OCI-LY7 (cell line): ENCODE measurements around the gene CAMK2N2. TPM values are rescaled to one million over a fixed set of nuclear protein-coding genes. Genes with fewer than 3 reads are reported as not detected.

Experiments
- BruUV-seq: library from RNA; stranded (reverse); fragments of 400-500 nt; replicated peaks from 2 replicates; lab custom pipeline; 2021; lab: Mats Ljungman, UMichigan
- CTCF ChIA-PET: fragments of 300-600 bp; sonication (Branson Sonifier 250); formaldehyde crosslinking; loops from one replicate; lab custom pipeline; 2022; ENCODE audit warnings: antibody characterized with exemption; ENCODE audit not compliant: unreplicated experiment; lab: Charles Lee
- POLR2A ChIA-PET: fragments of 300-600 bp; sonication (Branson Sonifier 250); formaldehyde crosslinking; loops from one replicate; lab custom pipeline; 2022; ENCODE audit warnings: antibody characterized with exemption; lab: Charles Lee
- DNase-seq: peaks from one replicate; pipeline ENCODE4 v3.0.0-alpha.2; 2015; ENCODE audit warnings: low spot score
- H2AFZ ChIP-seq: fragments of 200-600 bp; sonication (generic), shearing (Covaris generic); 2 replicates; pipeline ENCODE4 v1.6.1; 2014; ENCODE audit warnings: mild to moderate bottlenecking, antibody characterized with exemption, low read length, moderate library complexity
- H3K27ac ChIP-seq: fragments of 200-600 bp; sonication (generic); 2 replicates; pipeline ENCODE4 v1.5.1; 2014; ENCODE audit warnings: mixed run types, low read depth, mild to moderate bottlenecking, moderate library complexity, low read length, inconsistent platforms; ENCODE audit not compliant: poor library complexity, severe bottlenecking
- H3K36me3 ChIP-seq: fragments of 200-600 bp; sonication (generic); 2 replicates; pipeline ENCODE4 v1.6.1; 2014; ENCODE audit warnings: mild to moderate bottlenecking, antibody characterized with exemption, low read length, moderate library complexity, mixed read lengths; ENCODE audit not compliant: insufficient read depth
- H3K4me1 ChIP-seq: fragments of 200-600 bp; sonication (generic); 2 replicates; pipeline ENCODE4 v1.5.1; 2014; ENCODE audit warnings: mild to moderate bottlenecking, low read length; ENCODE audit not compliant: insufficient read depth, poor library complexity, severe bottlenecking
- H3K4me2 ChIP-seq: fragments of 200-600 bp; sonication (generic); 2 replicates; pipeline ENCODE4 v1.6.1; 2014; ENCODE audit warnings: mild to moderate bottlenecking, low read length
- H3K4me3 ChIP-seq: fragments of 200-600 bp; sonication (generic); 2 replicates; pipeline ENCODE4 v1.5.1; 2014; ENCODE audit warnings: mild to moderate bottlenecking, low read depth, low read length; ENCODE audit not compliant: poor library complexity, severe bottlenecking
- H3K79me2 ChIP-seq: fragments of 200-600 bp; sonication (generic); 2 replicates; pipeline ENCODE4 v1.6.1; 2016; ENCODE audit warnings: low read depth, mild to moderate bottlenecking, low read length, moderate library complexity, mixed read lengths; ENCODE audit not compliant: insufficient read depth
- H3K9me2 ChIP-seq: fragments of 200-600 bp; sonication (generic); 2 replicates; pipeline ENCODE4 v1.6.1; 2016; ENCODE audit warnings: mild to moderate bottlenecking, low read length, mixed read lengths; ENCODE audit not compliant: insufficient read depth
- H3K9me3 ChIP-seq: fragments of 200-600 bp; sonication (generic); 2 replicates; pipeline ENCODE4 v1.6.1; 2014; ENCODE audit warnings: mild to moderate bottlenecking, mixed run types, low read length, mixed read lengths
- H4K20me1 ChIP-seq: fragments of 200-600 bp; sonication (generic); 2 replicates; pipeline ENCODE4 v1.6.1; 2014; ENCODE audit warnings: mild to moderate bottlenecking, antibody characterized with exemption, low read length, moderate library complexity, mixed read lengths; ENCODE audit not compliant: insufficient read depth
- EZH2phosphoT487 ChIP-seq: fragments of 200-600 bp; sonication (generic); IDR thresholded peaks from 2 replicates; pipeline ENCODE4 v1.6.1; 2018; ENCODE audit warnings: low read depth, borderline replicate concordance, mild to moderate bottlenecking, mixed run types, antibody characterized with exemption, low read length, moderate library complexity, mixed read lengths
- intact Hi-C: fragments of 100-400 bp; cut with micrococcal nuclease; formaldehyde crosslinking; loops from one replicate; pipeline ENCODE4 v1.10.0; 2022; ENCODE audit not compliant: unreplicated experiment
- total RNA-seq, 2 experiments: library from RNA; depleted of rRNA in 1 of 2; stranded (reverse); fragments of >200 nt in 1 of 2; shearing (Covaris generic) in 1 of 2; gene quantifications; 2 replicates each; pipeline ENCODE4 v1.2.3, GENCODE V29; 2014 to 2022
- TF ChIP-seq, protein P1 (sequence below): fragments of 200-600 bp; sonication (generic); conservative IDR thresholded peaks from 2 replicates; pipeline ENCODE4 v1.5.1; 2014; ENCODE audit warnings: mild to moderate bottlenecking, antibody characterized with exemption, low read length, moderate library complexity, mixed read lengths

Gene CAMK2N2
- total RNA-seq, 2 experiments from 2014 or later: not detected

DNA sequence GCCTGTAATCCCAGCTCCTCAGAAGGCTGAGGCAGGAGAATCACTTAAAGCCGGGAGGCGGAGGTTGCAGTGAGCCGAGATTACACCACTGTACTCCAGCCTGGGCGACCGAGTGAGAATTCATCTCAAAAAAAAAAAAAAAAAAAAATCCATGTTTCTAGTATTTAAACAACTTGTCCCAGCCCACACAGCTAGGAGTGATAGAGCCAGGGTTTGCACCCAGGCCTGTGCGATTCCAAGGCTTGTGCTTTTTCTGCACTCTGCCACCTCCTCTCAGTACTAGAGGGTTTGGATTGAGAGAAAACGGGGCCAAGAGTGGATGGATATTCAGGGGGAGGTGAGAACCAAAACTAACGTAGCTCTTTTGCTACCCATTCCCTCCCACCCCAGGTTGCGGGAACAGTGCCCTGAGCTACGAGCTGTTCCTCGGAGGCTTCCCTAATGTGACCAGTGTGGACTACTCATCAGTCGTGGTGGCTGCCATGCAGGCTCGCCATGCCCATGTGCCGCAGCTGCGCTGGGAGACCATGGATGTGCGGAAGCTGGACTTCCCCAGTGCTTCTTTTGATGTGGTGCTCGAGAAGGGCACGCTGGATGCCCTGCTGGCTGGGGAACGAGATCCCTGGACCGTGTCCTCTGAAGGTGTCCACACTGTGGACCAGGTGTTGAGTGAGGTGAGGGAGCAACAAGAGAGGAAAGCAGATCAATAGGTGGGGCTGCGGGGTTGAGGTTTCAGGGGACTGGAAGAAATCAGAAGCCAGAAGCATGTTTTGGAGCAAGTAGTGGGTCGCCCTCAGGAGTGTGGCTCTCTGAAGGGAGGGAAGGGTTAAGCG, 4.1 kb downstream of the CAMK2N2 start:
- H4K20me1 ChIP-seq: no peaks in the 10 kb centered on the region
- intact Hi-C loops: no loop called here
- H3K9me3 ChIP-seq: no peaks in the 10 kb centered on the region
- TF ChIP-seq EZH2phosphoT487: no peak
- TF ChIP-seq, protein P1, sequence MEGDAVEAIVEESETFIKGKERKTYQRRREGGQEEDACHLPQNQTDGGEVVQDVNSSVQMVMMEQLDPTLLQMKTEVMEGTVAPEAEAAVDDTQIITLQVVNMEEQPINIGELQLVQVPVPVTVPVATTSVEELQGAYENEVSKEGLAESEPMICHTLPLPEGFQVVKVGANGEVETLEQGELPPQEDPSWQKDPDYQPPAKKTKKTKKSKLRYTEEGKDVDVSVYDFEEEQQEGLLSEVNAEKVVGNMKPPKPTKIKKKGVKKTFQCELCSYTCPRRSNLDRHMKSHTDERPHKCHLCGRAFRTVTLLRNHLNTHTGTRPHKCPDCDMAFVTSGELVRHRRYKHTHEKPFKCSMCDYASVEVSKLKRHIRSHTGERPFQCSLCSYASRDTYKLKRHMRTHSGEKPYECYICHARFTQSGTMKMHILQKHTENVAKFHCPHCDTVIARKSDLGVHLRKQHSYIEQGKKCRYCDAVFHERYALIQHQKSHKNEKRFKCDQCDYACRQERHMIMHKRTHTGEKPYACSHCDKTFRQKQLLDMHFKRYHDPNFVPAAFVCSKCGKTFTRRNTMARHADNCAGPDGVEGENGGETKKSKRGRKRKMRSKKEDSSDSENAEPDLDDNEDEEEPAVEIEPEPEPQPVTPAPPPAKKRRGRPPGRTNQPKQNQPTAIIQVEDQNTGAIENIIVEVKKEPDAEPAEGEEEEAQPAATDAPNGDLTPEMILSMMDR: no peak
- no TSS peak for BruUV-seq
- no peaks in the 10 kb centered on the region for H3K9me2 ChIP-seq
- H3K36me3 ChIP-seq: no peaks in the 10 kb centered on the region
- no peak for DNase-seq
- no peaks in the 10 kb centered on the region for H3K79me2 ChIP-seq
- POLR2A ChIA-PET: interaction anchor here (0.6 kb wide), 3 partner anchors 162 to 328 kb away, joined by 3 to 6 read pairs (median 4); no protein-coding TSS in a partner anchor
- no peak overlapping the region for H3K27ac ChIP-seq
- no peak overlapping the region for H3K4me3 ChIP-seq
- H2AFZ ChIP-seq: no peak overlapping the region
- CTCF ChIA-PET: no interaction called here
- H3K4me2 ChIP-seq: no peak overlapping the region
- H3K4me1 ChIP-seq: peaks cover 3% of the 10 kb centered on the region

DNA sequence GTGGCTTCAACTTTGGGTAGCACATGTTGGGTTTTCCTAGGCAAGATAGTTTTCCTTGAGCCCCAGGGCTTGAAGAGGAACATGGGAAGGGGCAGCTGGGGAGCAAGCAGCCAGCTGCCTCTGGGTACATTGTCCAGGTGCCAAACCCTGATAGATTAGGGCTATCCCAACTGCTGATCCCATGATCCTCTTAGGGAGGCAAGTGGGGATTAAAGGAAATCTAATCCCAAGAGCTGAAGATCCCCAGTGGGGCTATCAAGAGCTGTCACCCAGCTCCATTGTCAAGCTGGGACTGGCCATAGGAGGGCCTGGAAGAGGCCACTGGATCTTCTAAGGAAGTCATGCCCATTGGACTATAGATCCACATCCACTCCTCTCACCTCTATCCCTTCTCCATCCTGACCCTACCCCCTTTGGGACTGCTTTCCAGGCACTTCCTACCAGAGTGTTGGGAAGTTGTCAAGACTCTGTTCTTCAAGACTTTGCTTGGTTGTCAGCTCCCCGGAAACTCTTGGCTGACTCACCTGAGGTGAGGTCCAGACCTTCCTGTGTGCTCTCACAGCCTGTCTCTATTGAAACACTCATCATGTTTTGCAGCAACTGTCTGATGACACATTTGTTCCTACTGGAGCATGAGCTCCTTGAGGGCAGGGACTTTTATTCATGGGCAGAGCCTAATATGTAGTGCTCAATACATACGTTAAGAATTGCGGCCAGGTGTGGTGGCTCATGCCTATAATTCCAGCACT, 5.9 kb downstream of the CAMK2N2 start:
- intact Hi-C loops: no loop called here
- CTCF ChIA-PET: no interaction called here
- no TSS peak for BruUV-seq
- Histone ChIP-seq H4K20me1 (no peaks in the 10 kb centered on the region), H3K9me3 (no peaks in the 10 kb centered on the region), H3K36me3 (no peaks in the 10 kb centered on the region), H3K4me3 (no peak overlapping the region), H3K27ac (no peak overlapping the region), H3K4me1 (peaks cover 3% of the 10 kb centered on the region), H3K79me2 (no peaks in the 10 kb centered on the region; the same call in 1 of the 2 replicates), H3K4me2 (no peak overlapping the region), H3K9me2 (no peaks in the 10 kb centered on the region), H2AFZ (no peak overlapping the region)
- POLR2A ChIA-PET: interaction anchor here (0.5 to 1.1 kb wide), 5 partner anchors 23 to 539 kb away, joined by 3 to 5 read pairs (median 3); no protein-coding TSS in a partner anchor
- DNase-seq: no peak
- TF ChIP-seq EZH2phosphoT487: no peak
- TF ChIP-seq, protein P1: no peak
